Measurements from ENCODE around the gene PDGFRB. TPM values are rescaled to one million over a fixed set of nuclear protein-coding genes. Genes with fewer than 3 reads are reported as not detected.

PDGFRB gene
- total RNA-seq, 1 experiment from 2014 or later, result 0.66 TPM

GRCh38 chr5:150139334-150139733, 16.3 kb downstream of the PDGFRB start:
- CTCF ChIA-PET, result no interaction called here
- Histone ChIP-seq H3K27me3 (ENCODE audit: low read length) (no peaks in the 10 kb centered on the region), H2AFZ (ENCODE audit: low read length) (no peak overlapping the region), H3K79me2 (ENCODE audit: low read length) (no peaks in the 10 kb centered on the region), H4K20me1 (ENCODE audit: low read length) (no peaks in the 10 kb centered on the region), H3K4me1 (ENCODE audit: insufficient read depth, low read length) (peaks cover 9% of the 10 kb centered on the region), H3K36me3 (ENCODE audit: low read depth, low read length) (no peaks in the 10 kb centered on the region), H3K4me2 (ENCODE audit: low read length) (no peak overlapping the region), H3K9me2 (replicated peaks; ENCODE audit: low read length) (no peaks in the 10 kb centered on the region), H3K27ac (ENCODE audit: low read length) (no peak overlapping the region), H3F3A (ENCODE audit: low read length, unreplicated experiment) (no peaks in the 10 kb centered on the region), H3K4me3 (ENCODE audit: low read length) (no peak overlapping the region), H3K9ac (ENCODE audit: low read length) (no peak overlapping the region), H3K9me3 (ENCODE audit: low read length) (no peaks in the 10 kb centered on the region)
- ATAC-seq (no peak), DNase-seq (no peak)
- TF ChIP-seq EZH2phosphoT487 (IDR thresholded peaks at IDR 0.05; ENCODE audit: borderline replicate concordance, low read length) (no peak), CTCF (conservative IDR thresholded peaks at IDR 0.05; ENCODE audit: low read depth, low read length) (no peak), EZH2 (IDR thresholded peaks at IDR 0.05; ENCODE audit: low read length, unreplicated experiment) (no peak)
- POLR2A ChIA-PET (ENCODE audit: unreplicated experiment), result no interaction called here
- intact Hi-C loops (cut with micrococcal nuclease), result loop anchor here (10.0 kb wide), 1 partner anchor 295 kb away; no protein-coding TSS in a partner anchor
- no TSS peak for BruUV-seq (replicated peaks)

GRCh38 chr5:150138551-150139265, 16.9 kb downstream of the PDGFRB start:
- no TSS peak for BruUV-seq (replicated peaks)
- Histone ChIP-seq H3K27ac (ENCODE audit: low read length) (no peak overlapping the region), H3F3A (ENCODE audit: low read length, unreplicated experiment) (no peaks in the 10 kb centered on the region), H3K9me2 (replicated peaks; ENCODE audit: low read length) (no peaks in the 10 kb centered on the region), H3K36me3 (ENCODE audit: low read depth, low read length) (no peaks in the 10 kb centered on the region), H3K4me3 (ENCODE audit: low read length) (no peak overlapping the region), H2AFZ (ENCODE audit: low read length) (no peak overlapping the region), H4K20me1 (ENCODE audit: low read length) (no peaks in the 10 kb centered on the region), H3K79me2 (ENCODE audit: low read length) (no peaks in the 10 kb centered on the region), H3K9ac (ENCODE audit: low read length) (no peak overlapping the region), H3K9me3 (ENCODE audit: low read length) (no peaks in the 10 kb centered on the region), H3K4me2 (ENCODE audit: low read length) (no peak overlapping the region), H3K27me3 (ENCODE audit: low read length) (no peaks in the 10 kb centered on the region), H3K4me1 (ENCODE audit: insufficient read depth, low read length) (peaks cover 8% of the 10 kb centered on the region)
- no peak for ATAC-seq
- TF ChIP-seq CTCF (conservative IDR thresholded peaks at IDR 0.05; ENCODE audit: low read depth, low read length), result no peak
- no peak for TF ChIP-seq EZH2 (IDR thresholded peaks at IDR 0.05; ENCODE audit: low read length, unreplicated experiment)
- no peak for TF ChIP-seq EZH2phosphoT487 (IDR thresholded peaks at IDR 0.05; ENCODE audit: borderline replicate concordance, low read length)
- intact Hi-C loops (cut with micrococcal nuclease), result loop anchor here (10.0 kb wide), 1 partner anchor 296 kb away; no protein-coding TSS in a partner anchor
- DNase-seq, result no peak
- POLR2A ChIA-PET (ENCODE audit: unreplicated experiment), result no interaction called here
- CTCF ChIA-PET, result no interaction called here

GRCh38 chr5:150137997-150138396, 17.6 kb downstream of the PDGFRB start:
- Histone ChIP-seq H4K20me1 (ENCODE audit: low read length) (no peaks in the 10 kb centered on the region), H3K27me3 (ENCODE audit: low read length) (no peaks in the 10 kb centered on the region), H3K4me1 (ENCODE audit: insufficient read depth, low read length) (peaks cover under 1% of the 10 kb centered on the region), H3K27ac (ENCODE audit: low read length) (no peak overlapping the region), H3K9ac (ENCODE audit: low read length) (no peak overlapping the region), H3K79me2 (ENCODE audit: low read length) (no peaks in the 10 kb centered on the region), H3K9me2 (replicated peaks; ENCODE audit: low read length) (no peaks in the 10 kb centered on the region), H2AFZ (ENCODE audit: low read length) (no peak overlapping the region), H3K36me3 (ENCODE audit: low read depth, low read length) (no peaks in the 10 kb centered on the region), H3F3A (ENCODE audit: low read length, unreplicated experiment) (no peaks in the 10 kb centered on the region), H3K9me3 (ENCODE audit: low read length) (no peaks in the 10 kb centered on the region), H3K4me2 (ENCODE audit: low read length) (no peak overlapping the region), H3K4me3 (ENCODE audit: low read length) (no peak overlapping the region)
- intact Hi-C loops (cut with micrococcal nuclease), result loop anchor here (10.0 kb wide), 1 partner anchor 297 kb away; no protein-coding TSS in a partner anchor
- TF ChIP-seq CTCF (conservative IDR thresholded peaks at IDR 0.05; ENCODE audit: low read depth, low read length), result no peak
- no peak for TF ChIP-seq EZH2 (IDR thresholded peaks at IDR 0.05; ENCODE audit: low read length, unreplicated experiment)
- DNase-seq, result no peak
- CTCF ChIA-PET, result no interaction called here
- ATAC-seq, result no peak
- POLR2A ChIA-PET (ENCODE audit: unreplicated experiment), result no interaction called here
- BruUV-seq (replicated peaks), result no TSS peak
